ENCODE measurements around the gene TEDC2.
"Not testable (repeated sequence)": the region's sequence is repeated elsewhere in the genome, so short reads cannot be mapped to it uniquely, and the experiment has no call there.

Gene TEDC2

GRCh38 chr16:2476345-2476720, 16.4 kb downstream of the TEDC2 start:
- no peak for DNase-seq (ENCODE audit: low read depth in 1 of 2, low spot score in 1 of 2)

GRCh38 chr16:2476741-2477140, 16.8 kb downstream of the TEDC2 start:
- no peak for DNase-seq (ENCODE audit: low read depth in 1 of 2, low spot score in 1 of 2)

- no peak for DNase-seq (ENCODE audit: low read depth in 1 of 2, low spot score in 1 of 2)
Observed at GRCh38 chr16:2477327-2477726, 17.4 kb downstream of the TEDC2 start.

- DNase-seq (ENCODE audit: low read depth in 1 of 2, low spot score in 1 of 2), result no peak
Observed at GRCh38 chr16:2478279-2478678, 18.4 kb downstream of the TEDC2 start.

DNA sequence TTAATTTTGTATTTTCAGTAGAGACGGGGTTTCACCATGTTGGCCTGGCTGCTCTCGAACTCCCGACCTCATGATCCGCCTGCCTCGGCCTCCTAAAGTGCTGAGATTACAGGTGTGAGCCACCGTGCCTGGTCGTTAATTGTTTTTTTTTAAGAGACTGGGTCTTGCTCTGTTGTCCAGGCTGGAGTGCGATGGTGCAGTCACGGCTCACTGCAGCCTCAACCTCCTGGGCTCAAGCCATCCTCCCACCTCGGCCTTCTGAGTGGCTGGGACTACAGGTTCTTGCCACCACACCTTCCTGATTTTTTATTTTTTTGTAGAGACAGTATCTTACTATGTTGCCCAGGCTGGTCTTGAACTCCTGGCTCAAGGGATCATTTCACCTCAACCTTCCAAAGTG, 20.1 kb downstream of the TEDC2 start:
- DNase-seq (ENCODE audit: low read depth in 1 of 2, low spot score in 1 of 2), result not testable (repeated sequence)

DNA sequence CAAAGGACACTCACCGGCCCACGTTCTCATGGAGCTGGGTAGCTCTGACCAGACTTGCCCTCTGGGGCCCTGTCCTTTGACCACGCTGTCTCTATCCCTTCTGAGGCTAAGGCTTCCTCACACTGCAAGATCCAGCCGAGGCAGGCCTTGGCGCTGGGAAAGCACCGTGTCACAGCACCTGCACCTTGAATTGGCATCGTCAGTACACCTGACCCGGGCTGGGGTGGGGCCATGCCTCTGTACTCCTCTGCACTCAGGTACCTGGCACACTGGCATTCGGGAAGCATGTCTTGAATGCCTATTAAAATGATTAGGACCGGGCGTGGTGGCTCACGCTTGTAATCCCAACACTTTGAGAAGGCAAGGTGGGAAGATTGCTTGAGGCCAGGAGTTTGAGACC, 21.0 kb downstream of the TEDC2 start:
- no peak for DNase-seq (ENCODE audit: low read depth in 1 of 2, low spot score in 1 of 2)

DNA sequence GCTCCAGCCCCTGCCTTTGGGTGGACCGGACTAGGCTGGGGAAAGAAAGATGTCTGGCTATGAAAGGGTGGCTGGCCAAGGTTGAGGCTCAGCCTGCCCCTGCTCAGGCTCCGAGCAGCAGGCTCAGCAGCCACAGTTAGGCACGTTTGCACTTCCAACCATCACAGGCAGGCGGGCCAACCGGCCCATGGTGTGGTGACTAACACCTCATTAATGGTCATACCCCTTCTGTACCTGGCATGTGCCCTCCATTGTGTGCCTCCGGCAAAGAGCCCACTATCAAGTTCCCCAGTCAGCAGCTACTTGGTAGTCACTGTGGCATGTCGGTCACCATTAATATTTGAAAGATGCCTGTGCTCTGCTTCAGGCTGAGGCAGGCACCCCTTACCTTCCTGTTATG, 21.8 kb downstream of the TEDC2 start:
- DNase-seq (ENCODE audit: low read depth in 1 of 2, low spot score in 1 of 2), result no peak

DNA sequence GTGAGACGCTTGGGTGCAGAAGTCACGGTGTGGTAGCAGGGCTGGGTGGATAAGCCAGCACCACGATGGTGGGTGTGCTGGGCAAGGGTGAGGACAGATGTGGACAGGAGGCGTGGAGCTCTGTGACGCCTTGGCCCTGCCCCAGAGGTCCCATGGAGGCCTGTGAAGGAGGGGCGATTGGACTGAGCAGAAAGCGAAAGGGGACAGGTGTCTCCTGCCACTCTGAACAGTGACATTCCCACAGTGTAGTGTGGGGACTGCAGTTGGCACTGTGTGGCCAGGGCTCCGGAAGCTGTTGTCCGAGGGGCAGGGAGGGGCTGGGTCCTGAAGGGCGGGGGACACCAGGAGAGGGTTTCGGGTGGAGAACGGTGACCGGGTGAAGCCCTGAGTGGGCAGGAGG, 22.3 kb downstream of the TEDC2 start:
- DNase-seq (ENCODE audit: low read depth in 1 of 2, low spot score in 1 of 2), result no peak

- no peak for DNase-seq (ENCODE audit: low read depth in 1 of 2, low spot score in 1 of 2)
Observed at GRCh38 chr16:2482708-2483534, 23.0 kb downstream of the TEDC2 start.

DNA sequence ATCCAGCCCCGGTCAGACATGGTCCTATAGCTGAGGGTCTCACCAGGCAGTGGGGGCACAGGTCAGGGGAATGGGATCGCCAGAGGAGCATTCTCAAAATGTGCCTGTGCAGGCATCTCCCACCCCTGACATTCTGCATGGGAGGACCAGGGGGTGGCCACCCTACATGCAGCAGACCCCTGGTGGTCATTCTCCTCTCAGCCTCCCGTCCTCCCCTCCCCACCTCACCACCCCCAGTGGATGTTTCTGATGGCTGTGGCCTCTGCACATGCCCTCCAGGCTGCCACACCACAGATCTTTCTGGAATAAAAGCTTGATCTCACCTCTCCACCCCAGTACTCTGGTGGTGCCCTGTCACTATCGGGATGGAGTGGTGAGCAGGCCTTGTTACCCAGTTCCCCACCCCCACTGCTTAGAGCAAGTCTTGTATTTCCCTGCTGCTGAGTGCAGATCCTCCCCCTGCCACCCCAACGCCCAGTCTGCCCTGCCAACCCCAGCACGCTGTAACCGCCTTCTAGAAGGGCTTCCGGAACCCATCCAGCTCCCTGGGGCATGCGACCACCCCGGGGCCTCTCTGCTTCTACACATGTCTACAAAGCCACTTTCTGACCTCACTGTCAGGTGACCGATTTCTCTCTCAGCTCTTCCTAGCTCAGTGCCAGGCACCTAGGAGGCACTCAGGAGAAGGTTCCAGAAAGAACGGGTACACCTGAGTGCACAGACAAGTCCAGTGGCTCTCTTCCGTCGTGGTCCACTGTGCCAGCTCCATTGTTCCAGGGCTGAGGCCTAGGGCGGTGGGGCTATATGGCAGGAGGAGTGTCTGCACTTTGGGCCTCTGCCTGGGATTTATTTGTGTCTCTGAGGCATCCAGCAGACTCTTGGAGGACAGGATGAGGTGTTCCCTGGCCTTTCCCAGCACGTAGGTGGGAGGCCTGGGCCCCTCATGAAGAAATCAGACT, 24.3 kb downstream of the TEDC2 start:
- DNase-seq (ENCODE audit: low read depth in 1 of 2, low spot score in 1 of 2), result no peak

GRCh38 chr16:2484898-2485508, 25.1 kb downstream of the TEDC2 start:
- no peak for DNase-seq (ENCODE audit: low read depth in 1 of 2, low spot score in 1 of 2)

DNA sequence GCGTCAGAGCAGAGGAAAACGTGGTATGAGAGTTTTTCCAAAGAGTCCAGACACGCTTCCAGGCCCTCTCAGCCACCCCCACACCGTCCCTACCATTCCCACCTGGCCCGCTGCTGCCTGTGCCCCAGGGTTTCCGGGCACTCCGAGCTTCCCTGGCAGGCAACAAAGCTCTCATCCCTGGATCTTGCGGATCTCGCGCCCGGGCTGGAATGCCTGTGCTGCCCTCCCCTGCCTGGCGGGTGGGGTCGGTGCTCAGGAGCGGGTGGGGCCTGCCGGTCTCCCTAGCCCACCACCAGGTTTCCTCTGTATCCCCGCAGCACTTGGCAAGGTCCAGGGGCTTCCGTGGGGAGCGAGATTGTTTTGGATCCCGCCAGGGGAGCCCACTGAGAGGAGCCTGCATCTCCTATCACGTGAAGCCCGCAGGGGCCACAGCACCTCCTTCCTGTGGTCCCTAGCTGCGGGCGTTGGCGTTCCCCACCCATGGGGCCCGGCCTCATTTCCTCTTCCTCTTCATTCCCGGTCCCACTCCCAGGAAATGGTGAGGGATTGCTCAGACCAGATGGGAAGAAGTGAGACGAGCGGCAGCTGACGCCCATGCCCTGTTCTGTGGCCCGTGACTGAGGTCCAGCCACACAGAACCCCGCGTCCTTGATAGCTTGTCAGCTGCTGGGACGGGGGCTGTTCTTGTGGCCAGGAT, 26.1 kb downstream of the TEDC2 start:
- DNase-seq (ENCODE audit: low read depth in 1 of 2, low spot score in 1 of 2), result no peak

DNA sequence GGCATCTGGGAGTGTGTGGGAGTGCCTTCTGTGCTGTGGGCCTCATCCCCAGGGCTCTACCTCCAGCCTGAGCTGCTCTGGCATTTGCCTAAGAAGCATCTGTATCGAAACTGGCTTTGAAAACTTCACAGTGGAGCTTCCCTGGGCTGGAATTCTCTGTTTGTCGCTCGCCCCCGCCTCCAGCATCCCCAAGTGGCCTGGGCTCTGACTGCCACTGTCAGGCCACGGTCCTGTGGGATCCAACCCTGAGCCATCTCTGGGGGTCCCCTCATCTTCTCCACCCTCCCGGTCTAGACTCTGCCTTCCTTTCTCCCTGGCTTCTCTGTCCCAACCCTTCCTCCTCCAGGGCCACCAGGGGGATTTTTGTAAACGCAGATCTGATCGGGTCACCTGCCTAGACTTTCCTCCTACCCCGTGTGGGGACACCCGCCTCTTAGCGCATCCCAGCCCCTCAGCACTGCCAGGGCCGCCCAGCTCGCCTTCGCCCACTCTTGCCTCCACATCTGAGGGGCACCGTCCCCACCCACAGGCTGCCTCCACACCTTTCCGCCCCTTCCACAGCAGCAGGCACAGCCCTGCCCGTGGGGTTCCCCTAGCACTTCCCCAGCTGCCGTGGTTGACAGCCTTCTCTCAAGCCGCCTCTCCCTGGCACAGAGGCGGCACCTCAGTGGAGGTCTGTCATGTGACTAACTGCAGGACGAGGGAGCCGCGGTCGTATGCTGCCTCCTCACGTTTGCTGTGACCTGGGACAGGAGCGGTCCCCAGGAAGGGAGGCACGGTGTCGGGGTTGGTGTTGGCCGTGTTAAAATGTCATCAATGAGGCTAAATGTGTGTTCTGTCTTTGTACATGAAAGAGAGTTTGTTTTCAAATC, 27.0 kb downstream of the TEDC2 start:
- DNase-seq (ENCODE audit: low read depth in 1 of 2, low spot score in 1 of 2), result peak; percentile 51 to 61

DNA sequence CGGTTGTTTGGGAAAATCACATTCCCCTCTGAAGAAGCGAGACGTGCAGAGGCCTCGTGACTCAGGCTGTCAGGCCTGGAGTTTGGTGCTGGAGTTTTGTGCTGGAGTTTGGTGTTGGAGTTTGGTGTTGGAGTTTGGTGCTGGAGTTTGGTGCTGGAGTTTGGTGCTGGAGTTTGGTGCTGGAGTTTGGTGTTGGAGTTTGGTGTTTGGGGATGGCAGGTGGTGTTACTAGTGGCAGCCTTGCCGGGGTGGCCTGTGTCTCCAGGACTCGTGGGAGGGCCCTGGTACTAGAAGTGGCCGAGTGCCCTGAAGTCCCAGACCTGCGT, 27.6 kb downstream of the TEDC2 start:
- DNase-seq (ENCODE audit: low read depth in 1 of 2, low spot score in 1 of 2), result no peak

DNA sequence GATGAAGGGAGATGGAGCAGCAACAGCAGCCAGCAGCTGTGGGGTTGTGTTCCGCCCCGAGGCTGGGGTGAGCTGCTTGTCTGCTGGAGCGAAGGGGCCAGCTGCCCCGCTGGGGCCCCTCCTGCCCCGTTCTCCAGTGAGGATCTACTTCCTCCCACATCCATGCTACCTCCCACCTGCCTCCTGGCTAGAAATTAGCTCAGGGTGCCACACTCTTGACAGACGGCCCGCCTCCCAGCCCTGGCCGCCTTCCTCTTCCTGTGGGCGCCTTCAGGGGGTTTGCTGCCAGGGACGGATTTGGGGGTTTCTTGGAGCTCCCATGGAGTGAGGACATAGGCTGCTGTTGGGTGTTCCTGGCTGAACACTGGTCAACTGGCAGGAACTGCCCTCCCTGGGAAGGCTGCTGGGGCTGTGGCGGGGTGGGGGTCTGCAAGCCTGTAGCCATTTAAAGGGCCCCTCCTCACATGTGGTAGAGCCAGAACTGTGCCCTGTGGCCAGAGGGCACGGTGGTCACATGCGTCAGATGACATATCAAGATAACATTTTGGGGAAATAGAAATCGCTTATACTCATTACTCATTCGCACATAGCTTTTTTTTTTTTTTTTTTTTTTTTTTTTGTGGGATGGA, 28.1 kb downstream of the TEDC2 start:
- no peak for DNase-seq (ENCODE audit: low read depth in 1 of 2, low spot score in 1 of 2)

- DNase-seq (ENCODE audit: low read depth in 1 of 2, low spot score in 1 of 2), result no peak
Observed at GRCh38 chr16:2489581-2489980, 29.7 kb downstream of the TEDC2 start.

- DNase-seq (ENCODE audit: low read depth in 1 of 2, low spot score in 1 of 2), result no peak
Observed at GRCh38 chr16:2490190-2491105, 30.5 kb downstream of the TEDC2 start.

DNA sequence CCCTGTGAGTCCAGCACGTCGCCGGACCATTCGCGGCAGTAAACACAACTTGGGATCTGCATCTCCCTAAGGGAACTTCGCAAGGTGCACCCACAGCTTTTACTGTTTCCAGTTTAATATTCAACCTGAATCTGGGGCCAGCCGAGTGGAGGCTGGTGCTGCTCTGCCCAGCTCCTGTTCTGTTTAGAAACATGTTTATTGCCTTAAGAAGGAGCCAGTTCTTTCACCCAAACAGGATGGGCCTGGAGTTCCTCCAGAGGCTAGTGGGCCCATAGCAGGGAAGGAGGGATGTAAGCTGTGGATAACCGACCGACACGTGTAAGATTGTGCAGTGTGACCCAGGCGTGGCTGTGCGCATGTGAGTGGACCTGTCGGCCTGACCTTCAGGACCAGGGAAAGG, 32.4 kb downstream of the TEDC2 start:
- DNase-seq (ENCODE audit: low read depth in 1 of 2, low spot score in 1 of 2), result no peak

GRCh38 chr16:2493605-2494004, 33.7 kb downstream of the TEDC2 start:
- no peak for DNase-seq (ENCODE audit: low read depth in 1 of 2, low spot score in 1 of 2)
